ENCODE results near the gene KLHL21. TPM values are rescaled to one million over a fixed set of nuclear protein-coding genes. Genes with fewer than 3 reads are reported as not detected.
A peak's percentile ranks its signal among the peaks of the same experiment; 100 is the strongest.

Gene KLHL21
- total and polyA plus RNA-seq, 10 of the 15 experiments (the other 5 are each of a cell fraction or from before 2014, with no cell fraction given) = 0.76 to 12.2 (median 5.2) TPM

GRCh38 chr1:6554031-6554906 is 48.4 kb downstream of the KLHL21 start, which contains the start of gene NOL9 (continued):
- no peak; the same call in none of the 2 replicates for TF ChIP-seq RELB (IDR thresholded peaks at IDR 0.05; ENCODE audit: low read depth)
- TF ChIP-seq WRNIP1 (IDR thresholded peaks at IDR 0.05; ENCODE audit: borderline replicate concordance, low read depth, low read length) = no peak
- TF ChIP-seq BCL11A (IDR thresholded peaks at IDR 0.05; ENCODE audit: low read depth, low read length) = no peak
- peak; percentile 11; the same call in 1 of the 2 replicates for TF ChIP-seq RUNX3 (IDR thresholded peaks at IDR 0.05; ENCODE audit: low read length)
- 0 out of 2 replicates have a peak, but pooled peaks have one; percentile 49 for TF ChIP-seq ESRRA (IDR thresholded peaks at IDR 0.05; ENCODE audit: low read length)
- no peak for TF ChIP-seq NR2C2 (IDR thresholded peaks at IDR 0.05; ENCODE audit: borderline replicate concordance, control insufficient read depth, insufficient read length, low read depth)
- no peak for TF ChIP-seq MEF2B (IDR thresholded peaks at IDR 0.05; ENCODE audit: partially characterized antibody, poor library complexity, severe bottlenecking)
- no peak for TF ChIP-seq CEBPB (IDR thresholded peaks at IDR 0.05; ENCODE audit: borderline replicate concordance in 1 of 2, low read depth in 2 of 2, low read length in 2 of 2)
- 0 out of 2 replicates have a peak, but pooled peaks have one; percentile 49 for TF ChIP-seq SIN3A (IDR thresholded peaks at IDR 0.05; ENCODE audit: low read depth, low read length)
- TF ChIP-seq GABPA (IDR thresholded peaks at IDR 0.05; ENCODE audit: low read depth) = no peak
- TF ChIP-seq JUNB (IDR thresholded peaks at IDR 0.05) = no peak
- peak; percentile 89 for TF ChIP-seq SMARCA5 (IDR thresholded peaks at IDR 0.05)
- peak; percentile 74 for TF ChIP-seq TCF12 (IDR thresholded peaks at IDR 0.05; ENCODE audit: low read depth, low read length)
- TF ChIP-seq IKZF1 (conservative IDR thresholded peaks at IDR 0.05) = peak; percentile 81
- peak; percentile 96 for TF ChIP-seq BRCA1 (IDR thresholded peaks at IDR 0.05; ENCODE audit: low read depth, low read length)
- no peak for TF ChIP-seq ASH2L (IDR thresholded peaks at IDR 0.05; ENCODE audit: borderline replicate concordance, low read depth)
- no peak for TF ChIP-seq ELK1 (IDR thresholded peaks at IDR 0.05; ENCODE audit: low read depth, low read length)
- TF ChIP-seq SREBF1 (IDR thresholded peaks at IDR 0.05; ENCODE audit: low read length) = no peak
- TF ChIP-seq ZNF207 (IDR thresholded peaks at IDR 0.05; ENCODE audit: borderline replicate concordance) = peak; percentile 84; the same call in 1 of the 2 replicates
- no peak for TF ChIP-seq USF2 (IDR thresholded peaks at IDR 0.05; ENCODE audit: borderline replicate concordance, low read depth, low read length)
- no peak for TF ChIP-seq FOXM1 (IDR thresholded peaks at IDR 0.05; ENCODE audit: low read depth, low read length)
- TF ChIP-seq CUX1 (IDR thresholded peaks at IDR 0.05; ENCODE audit: insufficient replicate concordance, low read depth, low read length) = no peak

All from GM12878 (cell line).